DMS53 (cell line): Measurements from ENCODE around the gene ZBTB20.

Source experiments
- DNase-seq: peaks from one replicate; lab custom pipeline; 2025; lab: John Stamatoyannopoulos, UW

ZBTB20 gene

DNA sequence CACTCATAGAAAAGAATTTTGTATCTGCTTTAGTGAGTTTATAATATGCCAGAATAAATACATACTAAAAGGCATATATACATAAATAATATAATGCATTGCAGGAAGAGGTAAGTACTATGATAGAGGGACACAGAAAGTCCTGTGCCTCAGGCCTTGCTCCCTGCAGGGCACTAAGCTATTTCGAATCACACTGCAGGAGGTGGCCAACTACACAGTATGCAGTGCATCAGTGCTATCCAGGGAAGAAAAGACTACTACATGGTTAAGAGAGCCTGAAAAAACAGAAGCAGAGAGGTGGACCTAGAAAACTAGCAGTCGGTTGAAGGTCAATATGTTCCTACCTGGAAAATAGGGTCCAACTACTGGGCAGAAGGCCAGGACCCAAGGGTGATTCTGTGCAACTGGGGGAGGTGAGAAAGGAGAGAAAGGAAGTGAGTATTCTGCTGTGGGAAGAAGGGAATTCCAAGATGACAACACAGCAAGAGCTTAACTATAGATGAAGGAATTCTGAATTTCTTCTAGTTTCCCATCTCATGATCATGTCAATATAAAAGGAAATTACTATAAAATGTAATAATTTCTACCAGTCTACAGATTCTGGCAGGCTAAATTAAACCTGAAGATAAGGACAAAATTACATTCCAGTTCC lies 218.0 kb downstream of the ZBTB20 start:
- no peak for DNase-seq

DNA sequence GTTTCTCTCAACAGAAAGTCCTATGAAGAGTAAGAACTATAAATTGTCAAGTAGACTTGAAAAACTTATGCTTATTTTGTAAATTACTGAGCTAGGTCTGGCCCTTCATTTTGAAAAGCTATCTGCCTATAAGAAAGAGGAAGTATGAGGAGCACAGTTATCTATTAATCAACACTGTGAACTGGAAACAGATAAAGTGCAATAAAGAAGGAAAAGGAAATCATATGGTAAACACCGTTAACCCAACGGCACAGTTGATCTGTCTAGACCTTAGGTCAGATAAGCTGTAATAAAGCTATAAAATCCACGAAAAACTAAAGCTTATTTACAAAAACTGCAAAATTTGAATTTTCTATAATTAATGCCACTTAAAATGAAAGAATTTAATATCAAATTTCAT lies 242.5 kb downstream of the ZBTB20 start:
- DNase-seq: no peak

DNA sequence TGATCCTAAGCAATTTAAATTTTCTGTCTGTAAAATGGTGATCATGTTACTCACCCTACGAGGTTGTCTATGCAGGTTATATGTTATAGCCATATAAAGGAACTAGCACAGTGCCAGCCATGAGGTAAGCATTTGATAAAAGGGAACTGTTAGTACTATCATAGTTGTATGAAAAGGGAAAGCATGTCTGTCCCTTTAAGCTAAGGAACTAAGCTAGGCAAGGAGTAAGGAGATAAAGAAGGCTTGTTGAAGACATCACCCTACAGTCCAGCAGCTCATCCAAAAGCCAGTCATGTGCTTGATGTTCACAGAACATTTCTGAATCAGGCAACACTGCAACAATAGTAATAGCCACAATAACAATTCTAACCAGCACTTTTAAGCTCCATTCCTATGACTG lies 243.9 kb downstream of the ZBTB20 start:
- DNase-seq: no peak

DNA sequence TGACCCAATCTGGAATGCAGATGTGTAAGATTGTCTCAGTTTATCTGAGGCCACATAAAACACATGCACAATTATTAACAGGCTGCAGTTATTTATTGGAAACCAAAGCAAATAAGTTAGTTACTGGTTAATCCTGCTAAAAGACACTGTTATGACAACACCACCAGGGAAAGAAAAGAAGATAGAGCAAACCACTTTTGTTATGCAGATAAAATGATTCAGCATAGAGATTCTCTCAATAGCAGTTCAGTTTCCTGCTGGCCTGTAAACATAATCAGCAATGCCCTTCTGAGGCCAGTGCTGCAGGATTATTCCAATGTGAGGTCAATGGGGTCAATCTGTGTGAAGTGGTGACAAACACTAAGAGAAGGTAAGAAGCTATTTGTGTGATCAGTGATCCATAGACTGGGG lies 244.4 kb downstream of the ZBTB20 start:
- peak; percentile 88 for DNase-seq

DNA sequence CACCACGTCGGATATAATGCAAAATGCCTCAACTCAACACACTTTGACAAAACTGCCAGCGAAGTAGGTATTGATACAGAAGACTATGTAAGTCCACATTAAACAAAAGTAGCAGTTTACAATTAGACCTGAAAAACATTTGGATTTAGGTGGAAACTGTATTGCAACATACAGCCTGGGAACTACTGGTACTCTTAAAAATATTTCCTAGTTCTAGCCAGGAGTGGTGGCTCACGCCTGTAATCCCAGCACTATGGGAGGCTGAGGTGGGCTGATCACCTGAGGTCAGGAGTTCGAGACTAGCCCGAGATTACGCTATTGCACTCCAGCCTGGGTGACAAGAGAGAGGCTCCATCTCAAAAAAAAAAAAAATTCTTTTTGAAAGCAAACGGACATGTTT lies 246.2 kb downstream of the ZBTB20 start:
- peak; percentile 53 for DNase-seq

DNA sequence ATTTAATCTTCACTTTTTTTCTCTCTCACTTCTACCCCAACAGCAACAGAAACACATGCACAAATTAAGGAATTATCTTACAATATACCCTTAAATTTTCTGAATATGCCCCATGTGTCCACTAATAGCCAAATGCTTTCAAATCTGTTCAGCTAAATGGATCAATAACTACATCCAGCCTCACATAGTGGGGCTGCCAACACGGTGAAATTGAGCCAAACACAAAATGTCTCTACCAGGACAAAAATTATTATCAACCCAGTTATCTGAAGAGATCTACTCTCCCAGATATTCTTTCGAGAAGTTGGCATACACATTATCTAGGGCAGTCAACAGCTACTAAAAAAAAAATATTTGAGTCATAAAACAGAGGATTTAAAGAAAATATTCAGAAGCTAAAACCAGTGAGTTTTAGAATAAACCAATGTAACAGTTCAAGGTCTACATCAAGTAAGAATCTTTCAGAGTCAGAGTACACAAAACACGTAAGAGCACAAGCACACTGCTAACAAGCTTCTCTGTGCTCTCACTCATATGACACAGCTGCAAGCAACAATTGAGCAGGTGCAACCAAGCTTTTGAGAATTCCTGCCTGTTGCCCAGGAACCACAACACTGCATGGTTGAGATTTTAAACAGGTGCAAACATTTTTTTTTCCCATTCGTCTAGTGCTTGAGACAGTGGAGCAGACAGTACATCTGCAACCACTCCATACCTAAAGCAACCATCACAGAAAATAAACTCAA lies 247.7 kb downstream of the ZBTB20 start:
- DNase-seq: peak; percentile 98

DNA sequence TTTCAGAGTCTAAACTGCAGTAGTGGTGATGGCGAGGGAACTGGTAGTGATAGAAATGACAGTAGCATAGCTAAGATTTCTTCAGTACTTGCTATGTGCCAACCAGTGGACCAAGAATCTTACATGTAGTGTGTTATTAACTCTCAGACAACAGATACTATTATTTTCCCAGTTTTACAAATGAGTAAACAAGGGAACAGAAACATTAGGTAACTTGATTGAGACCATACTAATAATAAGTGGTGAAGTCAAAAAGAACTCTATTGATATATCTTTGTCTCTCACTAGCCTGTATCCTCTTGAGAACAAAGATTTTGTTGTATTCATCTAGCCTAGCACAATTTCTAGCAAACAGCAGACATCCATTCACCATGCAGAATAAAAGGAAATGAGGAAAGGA lies 250.1 kb downstream of the ZBTB20 start:
- DNase-seq: no peak

DNA sequence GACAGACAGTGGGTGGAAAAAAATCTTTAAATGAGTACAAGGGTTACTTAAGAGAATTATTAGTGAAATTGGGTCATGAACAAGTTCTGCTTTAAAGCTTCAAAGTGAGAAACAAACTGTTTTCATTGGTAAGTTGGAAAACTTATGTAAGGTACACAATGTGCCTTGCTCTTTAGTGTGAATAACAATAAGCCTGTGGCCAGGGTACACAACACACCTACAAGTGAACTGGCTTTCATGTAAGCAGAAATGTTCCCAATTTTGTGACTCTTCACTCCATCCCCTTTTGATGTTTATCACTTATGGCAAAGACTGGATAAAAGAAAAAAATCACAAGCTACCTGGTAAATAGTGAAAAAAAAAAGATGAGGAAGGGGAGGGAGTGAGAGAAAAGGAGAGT lies 253.7 kb downstream of the ZBTB20 start:
- DNase-seq: no peak

DNA sequence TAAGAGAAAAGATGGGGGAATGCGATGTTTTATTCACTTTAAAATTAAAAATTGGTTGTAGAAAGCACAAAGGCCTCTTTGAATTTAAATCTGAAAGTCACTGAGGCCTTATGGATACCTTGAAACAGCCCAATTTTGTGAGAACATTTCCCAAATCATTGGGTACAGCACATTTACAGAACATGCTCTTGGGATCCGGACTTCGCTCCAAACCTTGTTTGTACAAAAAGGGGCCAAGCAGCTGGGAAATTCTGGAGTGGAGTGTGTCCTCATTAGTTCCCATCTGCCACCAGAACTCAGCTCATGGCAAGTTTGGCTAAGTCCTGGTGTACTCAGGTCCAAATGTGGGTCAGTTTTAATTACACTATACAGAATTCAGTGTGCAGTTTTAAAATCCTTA lies 254.2 kb downstream of the ZBTB20 start:
- DNase-seq: peak; percentile 65

DNA sequence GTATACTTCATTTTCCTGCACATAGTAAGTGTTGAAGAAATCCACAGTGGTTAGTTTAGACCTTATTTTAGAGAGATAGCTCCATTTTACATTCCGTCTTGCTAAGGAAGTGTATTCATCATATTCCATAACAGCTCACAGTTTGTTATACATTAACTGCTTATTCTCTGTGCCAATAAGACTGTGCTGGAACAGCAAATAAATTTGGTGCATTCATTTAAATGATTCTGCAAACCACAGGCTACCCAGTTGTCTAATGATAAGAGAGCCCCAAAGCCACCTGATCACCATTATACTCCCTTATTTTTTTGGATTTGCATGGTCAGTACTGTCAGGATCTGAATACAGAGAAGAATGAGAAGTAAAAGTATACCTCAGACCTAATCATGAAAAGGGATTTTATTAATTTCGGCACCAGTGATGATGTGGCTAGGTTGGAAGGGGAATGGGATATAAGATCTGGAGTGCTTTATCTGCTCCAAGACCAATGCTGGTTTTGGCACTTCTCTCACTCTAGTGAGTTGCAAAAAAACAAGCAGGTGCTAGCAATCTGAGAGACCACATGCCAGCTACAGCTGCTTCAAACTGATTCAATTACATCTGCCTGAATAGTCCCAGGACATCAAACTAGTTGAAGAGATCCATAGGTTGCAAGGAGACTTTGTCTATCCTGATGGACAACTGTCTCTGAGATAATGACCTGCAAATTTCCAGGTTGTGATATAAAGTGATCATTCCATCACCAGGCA lies 254.8 kb downstream of the ZBTB20 start:
- peak; percentile 67 for DNase-seq

DNA sequence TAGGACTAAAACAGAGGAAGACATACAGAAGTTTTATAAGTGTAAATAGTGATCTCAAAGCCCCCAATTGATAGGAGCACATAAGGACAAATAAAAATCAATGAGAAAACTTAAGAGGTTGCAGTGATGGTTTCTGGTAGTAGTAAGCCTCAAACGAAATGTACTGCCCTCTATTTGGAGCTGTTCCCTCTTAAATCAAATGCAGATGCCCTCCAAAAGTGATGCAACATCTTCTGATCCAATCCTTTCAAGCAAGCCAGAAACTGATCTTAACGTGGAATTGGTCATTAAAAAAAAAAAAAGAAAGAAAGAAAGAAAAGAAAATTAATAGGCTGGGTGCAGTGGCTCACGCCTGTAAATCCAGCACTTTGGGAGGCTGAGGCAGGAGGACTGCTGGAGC lies 259.3 kb downstream of the ZBTB20 start:
- no peak for DNase-seq

DNA sequence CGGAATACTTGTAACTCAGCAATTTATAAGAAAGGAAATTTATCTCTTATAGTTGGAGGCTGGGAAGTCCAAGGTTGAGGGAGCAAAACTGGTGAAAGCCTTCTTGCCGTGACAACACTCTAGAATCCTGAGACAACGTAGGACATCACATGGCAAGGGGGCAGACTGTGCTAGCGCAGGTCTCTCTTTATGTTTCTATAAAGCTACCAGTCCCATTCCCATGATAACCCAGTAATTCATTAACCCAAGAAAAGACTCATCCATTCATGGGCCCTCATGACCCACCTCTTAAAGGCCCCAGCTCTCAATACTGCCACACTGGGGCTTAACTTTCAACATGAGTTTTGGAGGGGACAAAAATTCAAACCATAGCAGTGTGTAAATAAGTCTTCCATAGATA lies 260.2 kb downstream of the ZBTB20 start:
- no peak for DNase-seq

DNA sequence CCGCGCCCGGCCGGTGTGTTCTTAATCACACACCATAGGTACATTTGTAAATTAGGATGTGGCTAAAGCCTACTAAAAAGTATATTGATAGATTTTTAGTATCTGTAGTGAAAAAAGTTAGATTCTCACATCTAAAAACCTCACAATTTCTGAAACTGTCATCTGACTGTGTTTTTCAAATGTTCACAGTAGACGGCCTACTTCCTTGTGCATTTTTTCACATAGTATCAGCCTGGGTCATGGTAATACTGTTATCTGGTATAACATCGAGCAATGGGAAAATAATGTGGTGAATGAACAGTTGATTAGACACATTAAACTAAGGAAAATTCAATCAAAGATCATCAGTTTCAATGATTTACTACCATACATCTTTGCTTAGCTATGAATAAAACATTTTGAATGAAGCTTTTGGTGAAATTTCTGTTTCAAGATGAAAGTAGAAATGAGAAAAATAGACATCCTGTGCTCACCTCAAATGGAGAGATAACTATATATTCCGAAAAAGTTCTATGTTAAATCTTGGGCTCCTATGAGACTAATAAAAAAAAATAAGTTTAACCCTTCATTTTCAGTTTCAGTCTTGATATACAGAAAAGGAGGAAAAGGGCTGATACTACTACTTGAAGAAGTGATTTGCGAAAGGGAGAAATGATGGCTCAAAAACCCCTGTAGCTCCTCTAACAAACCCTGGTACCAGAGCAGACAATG lies 262.7 kb downstream of the ZBTB20 start:
- DNase-seq: no peak

DNA sequence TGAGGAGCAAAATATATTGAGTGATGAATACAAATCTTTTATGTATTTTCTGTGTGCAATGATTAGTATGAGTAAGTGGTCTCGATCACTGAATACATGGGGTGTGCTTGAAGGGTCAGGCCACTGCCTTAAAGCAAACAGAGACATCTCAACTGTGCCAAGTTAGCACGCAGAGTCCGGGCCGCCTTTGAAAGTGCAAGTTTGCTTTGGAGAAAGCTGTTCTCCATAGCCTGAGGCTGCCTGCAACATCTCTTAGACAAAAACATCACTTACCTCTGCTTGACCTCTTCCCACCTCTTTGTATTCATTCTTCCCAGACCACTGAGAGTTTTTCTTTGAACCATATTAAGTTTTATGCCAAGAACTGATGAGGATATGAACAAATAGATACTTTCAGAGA lies 267.0 kb downstream of the ZBTB20 start:
- peak; percentile 89 for DNase-seq

DNA sequence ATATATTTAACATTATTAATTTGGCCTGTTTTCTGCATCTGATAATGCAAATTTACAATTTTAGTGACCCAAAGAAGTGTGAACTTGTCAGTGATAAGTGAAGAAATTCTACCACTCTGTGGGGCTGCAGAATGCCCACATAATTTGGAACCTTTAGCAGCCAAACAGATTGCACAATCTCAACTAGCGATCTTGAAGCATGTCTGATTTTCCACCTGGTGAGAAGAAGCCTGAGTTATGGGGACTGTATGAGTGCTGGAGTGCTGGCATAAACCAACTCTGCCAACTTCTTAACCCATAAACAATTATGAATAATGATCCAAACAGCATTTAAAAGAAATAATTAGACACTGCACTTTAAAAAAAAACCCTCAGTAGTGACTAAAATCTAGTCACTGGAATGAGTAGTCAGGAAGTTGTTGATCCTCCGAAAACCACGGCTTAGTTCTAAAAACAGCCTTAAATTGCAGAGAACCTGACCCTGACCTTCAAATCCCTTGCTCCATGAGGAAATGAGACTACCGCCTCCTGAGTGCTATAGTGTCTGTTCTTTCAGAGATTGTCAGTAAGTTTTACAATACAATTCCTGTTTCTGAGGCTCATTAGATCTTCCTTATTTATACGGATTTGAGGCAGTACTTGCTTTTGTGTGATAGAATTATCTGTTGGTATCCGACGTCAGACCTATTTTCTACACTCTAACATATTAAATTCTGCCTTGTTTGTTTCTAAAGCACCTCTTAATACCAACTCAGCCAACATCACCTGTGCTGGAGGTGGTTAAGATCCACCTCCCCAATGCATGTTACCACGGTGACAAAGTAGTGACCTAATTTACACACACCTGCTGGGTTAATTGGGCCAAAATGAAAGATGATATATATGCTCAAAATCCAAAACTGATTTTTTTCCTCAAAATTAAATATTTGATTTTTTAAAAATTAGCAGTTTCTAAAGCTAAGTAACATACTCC lies 267.7 kb downstream of the ZBTB20 start:
- peak; percentile 85 for DNase-seq

DNA sequence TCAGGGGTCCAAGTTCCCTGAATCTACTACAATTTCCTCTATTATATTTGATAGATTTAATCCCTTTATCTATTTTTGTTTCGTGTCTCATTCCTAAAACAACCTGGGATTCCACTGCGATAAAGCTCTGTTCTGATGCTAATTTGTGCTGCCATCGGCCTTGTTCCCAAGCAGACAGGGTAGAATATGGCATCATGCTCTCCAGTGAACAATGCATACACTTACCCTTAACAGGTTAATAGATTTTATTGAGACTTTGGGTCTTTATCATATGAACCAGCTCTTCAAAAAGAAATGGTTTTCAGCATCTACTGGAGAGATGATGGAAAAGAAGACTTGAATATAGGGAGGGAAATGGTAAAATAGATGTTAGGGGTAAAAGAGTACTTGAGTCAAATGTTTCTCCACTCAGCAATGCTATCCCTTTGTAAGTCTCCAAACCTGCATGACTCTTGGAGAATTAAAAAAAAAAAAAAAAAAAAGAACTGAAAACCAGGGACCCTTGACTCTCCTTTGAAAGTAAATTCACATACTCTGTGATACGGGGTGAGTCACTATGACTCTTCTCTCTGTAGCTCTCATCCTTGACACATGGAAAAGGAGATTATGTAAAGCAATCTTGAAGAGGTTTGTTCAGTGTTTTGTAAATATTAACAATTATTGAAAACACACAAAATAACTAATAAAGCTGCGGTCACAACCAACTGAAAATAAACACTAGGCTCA lies 268.8 kb downstream of the ZBTB20 start:
- DNase-seq: peak; percentile 91

DNA sequence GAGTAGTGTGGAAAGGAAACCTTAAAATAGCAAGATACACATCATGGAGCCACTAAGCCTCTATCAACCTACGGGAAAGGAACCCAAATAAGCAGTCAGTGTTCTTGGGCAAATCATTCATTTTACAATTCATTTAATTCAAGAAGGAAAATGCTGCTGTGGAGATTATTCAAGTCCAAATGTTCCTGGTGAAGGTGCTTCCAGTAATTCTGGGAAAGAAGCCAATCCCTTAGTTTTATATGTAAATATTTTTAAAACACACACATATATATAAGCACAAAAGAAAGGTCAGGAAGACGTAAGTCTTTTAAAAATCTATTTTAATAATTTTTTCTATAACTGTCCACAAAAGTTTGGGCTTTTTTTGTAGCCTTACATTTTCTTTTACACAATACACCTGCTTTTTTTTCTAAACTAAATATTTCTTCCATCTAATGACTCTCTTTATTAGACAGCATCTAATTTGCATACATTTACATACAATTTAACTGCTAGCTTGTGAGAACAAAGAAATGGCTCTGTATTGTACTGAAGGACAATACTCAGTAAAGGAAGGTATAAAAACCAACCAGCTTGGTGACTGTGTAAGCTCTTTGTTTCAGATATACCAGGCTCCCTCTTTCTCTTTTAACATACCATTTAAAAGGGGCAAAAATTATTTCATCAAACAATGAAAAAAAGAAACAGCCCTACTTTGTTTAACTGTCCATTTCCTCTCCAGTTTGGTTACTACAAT lies 269.5 kb downstream of the ZBTB20 start:
- DNase-seq: no peak

DNA sequence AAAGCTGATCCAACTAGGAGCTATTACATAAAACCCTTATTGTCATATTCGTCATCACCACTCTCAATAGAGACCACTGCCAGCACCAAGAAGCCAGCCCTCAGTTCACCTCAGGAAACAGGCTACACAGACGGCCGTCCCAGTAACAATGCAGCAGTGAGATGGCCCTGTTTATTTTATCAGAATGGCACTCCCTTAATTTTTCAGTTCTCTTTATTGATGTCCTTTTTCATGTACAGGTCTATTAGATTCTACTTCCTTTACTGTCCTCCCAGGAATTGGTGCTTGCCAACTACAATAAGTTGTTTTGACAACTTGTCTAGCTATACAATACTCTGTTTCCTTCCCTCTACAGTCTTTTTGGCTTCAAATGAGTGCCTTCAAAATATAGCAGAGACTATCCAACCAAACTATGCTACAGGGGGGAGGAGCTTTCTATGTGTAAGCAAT lies 272.5 kb downstream of the ZBTB20 start:
- DNase-seq: no peak

DNA sequence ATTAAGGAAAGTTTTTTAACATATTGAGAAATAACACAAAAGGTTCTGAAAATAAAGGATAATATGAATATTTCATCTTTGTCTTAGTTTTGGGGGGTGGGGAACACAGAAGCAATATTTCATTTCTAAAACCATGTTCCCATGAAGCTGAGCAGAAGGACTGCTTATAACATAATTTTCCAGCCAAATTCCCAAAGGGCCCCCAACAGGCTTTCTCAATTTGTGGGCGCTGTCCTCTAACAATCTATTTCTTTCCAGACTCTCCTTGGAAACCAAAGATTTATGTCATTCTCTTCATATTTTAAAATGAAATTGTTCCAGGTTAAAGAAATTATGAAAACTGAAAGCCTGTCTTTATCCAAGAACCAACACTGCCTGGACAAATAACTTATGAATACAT lies 273.5 kb downstream of the ZBTB20 start:
- DNase-seq: no peak

DNA sequence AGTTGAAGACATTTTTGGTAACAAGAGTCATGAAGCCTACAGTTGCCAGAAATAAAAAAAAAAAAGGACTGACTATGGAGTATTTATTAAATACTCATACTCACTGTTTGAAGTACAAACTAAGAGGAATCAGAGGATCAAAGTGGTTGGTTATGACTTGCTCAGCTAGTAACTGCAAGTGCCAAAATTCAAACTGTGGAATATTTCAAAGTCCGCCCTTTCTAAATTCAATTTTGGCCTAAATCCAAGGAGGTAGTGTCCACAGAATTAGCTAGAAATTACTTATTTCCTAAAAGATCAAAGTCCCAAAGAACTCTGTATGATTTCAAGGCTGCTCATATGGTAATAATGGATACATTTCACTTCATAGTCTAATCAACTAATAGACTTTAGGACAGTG lies 274.5 kb downstream of the ZBTB20 start:
- DNase-seq: no peak
